Hematopoietic multipotent progenitor cell treated with erythropoietin and hydrocortisone succinate and interleukin-3 and kit ligand, for 6 days (in vitro differentiated cells): Measurements from ENCODE around the gene DUSP1.

Experiments used
- DNase-seq: peaks from one replicate; pipeline ENCODE4 v3.0.0-alpha.2; 2015

DUSP1 gene

DNA sequence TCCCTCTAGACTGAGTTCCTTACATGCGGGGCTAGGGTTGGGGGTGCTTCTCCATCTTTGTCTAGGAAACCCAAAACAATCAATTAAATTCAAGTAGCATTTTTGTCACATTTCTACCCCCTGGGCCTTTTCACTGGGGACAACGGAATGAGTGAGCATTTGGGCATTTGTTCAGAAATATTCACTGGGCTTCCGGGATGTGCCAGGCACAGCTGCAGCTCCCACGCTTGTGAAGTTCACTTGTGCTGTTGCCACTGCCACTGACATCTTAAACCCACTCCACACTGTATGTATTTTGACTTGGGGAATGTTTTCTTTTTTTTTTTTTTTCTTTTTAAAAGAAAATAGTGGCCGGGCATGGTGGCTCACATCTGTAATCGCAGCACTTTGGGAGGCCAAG is 31.6 kb downstream of the DUSP1 start:
- no peak for DNase-seq

DNA sequence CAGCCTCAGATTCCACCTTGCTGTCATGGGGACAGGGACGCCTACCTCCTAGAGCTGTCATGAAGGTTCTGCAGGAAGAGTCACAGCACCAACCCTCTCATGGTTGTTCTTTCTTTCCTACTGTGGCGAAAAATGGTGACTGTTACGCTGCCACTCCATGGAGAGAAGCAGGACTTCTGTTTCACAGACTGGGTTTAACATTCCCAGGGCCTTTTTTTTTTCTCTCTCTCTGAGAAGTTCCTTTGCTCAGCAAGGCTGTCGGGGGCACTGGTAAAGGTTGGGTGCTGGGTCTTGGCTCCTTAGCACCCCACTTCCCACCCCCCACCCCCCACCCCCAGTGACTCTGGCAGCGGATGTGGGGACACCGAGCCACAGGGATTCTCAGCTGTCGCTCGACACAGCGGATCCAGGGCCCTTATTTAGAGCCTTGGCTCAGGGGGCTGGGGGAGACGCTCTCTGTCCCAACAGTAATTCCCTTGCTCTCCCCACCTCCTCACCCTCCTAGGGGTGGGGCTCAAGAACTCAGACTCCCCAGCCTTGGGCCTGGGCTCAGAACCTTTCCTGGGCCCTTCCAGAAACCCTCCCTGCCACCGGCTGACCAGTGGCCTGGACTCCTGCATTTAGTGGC is 34.4 kb downstream of the DUSP1 start:
- no peak for DNase-seq

DNA sequence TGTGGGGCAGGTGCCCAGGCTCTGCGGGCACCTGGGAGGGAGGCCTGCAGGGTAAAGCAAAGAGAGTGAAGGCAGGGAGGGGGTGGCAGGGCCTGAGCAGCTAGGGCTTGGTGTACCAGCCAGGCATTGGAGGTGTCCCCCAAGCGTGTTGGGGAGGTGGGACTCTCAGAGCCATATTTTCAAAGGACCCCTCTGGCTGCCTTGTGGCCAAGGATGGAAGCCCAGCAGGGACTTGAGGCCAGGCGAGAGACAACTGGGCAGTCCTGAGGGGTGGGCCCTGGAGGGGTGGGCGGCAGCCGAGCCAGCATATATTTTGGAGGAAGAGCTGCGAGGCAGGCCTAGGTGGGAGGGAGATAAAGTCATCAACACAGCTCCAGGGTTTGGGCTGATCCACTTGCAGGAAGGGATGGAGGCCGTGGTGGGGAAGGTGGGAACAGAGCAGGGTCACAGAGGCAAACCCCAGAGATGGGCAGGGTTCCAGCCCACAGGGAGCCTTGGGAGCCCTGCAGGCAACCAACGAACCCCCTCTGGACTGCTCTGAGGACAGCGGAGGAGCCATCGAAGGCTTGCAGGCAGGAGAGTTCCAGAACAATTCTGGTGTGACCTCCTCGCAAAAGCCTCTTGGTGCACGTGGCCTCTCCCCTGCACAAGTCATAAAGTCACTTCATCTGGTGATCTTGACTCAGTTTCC is 35.7 kb downstream of the DUSP1 start:
- DNase-seq, result no peak

DNA sequence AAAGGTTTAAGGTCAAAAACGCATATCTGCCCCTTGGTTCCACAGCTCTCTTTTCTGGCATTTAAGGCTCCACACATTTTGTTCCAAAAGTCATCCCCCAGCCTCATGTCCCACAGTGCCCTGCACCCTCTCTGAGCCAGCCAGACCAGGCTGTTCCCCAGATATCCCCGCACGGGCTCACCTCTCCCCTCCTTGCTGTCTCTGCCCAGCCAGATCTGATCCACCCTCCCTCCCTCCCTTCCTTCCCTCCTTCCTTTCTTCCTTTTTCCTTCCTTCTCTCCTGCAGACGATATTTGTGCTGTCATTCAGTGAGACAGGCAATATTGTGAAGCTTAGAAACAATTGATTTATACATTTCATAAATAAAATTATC is 37.0 kb downstream of the DUSP1 start:
- no peak for DNase-seq

DNA sequence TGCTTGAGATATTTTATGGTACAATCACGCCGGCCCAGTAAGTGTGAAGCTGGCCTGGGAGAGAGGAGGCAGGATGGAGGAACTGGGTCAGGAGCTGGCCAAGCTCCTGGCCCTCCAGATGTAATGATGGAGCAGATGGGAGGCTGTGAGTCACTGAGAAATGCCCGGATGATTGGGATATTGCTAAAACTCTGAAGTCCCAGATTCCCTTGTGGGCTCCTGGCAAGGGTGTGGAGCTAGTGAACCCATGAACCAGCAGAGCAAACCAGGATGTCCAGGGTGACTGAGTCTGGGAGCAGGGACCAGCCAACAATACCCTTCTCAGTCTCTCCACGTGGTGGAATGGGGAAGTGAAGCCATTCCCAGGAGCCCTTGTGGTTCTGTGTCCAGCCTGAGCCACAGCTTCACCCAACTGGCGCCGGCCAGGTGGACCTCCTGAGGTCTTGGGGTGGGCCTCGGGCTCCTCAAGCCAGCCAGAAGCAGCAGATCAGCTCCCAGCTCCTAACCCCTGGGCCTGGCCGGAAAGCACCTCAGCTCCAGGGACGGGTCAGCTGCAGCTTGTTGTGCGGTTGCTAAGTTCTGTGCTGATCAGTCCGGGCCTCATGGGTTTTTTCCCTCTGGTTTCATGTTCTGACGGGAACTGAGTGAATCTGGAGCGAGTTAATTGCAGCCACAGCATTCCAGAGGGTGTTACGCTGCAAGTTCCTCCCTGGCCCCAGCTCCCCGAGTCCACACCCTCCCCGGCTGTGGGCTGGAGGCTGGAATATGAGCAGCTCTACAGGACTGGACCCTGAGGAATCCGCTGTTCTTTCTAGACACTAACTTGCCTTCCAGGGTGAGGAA is 37.6 kb downstream of the DUSP1 start:
- DNase-seq, result no peak

DNA sequence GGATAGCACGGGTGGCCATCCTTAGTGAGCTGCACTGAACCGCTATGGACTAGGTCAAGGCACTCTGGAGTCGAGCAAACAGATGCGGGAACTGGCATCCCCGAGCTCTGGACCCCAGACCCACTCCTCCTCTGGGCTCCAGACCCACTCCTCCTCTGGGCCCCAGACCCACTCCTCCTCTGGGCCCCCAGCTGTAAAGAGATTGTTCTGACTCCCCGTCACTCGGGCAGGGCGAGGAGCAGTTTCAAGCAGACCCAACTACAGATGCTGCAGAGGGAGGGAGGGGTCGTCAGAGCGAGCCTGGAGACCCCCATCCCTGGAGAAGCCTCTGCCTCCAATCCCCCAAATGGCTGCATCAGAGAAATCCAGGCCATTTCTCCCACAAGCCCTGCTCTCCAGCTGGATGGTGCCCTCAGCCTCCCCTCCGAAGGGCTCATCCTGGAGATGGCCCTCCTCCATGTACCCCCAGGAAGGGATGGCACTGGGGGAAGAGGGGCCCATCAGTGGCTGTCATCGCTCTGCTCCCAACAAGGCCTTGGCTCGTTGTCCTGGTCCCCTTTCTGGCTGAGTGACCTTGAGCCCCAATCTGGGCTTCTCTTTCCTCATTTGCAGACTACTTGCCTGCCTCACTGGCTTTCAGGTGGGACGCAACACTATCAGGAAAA is 38.7 kb downstream of the DUSP1 start:
- no peak for DNase-seq

DNA sequence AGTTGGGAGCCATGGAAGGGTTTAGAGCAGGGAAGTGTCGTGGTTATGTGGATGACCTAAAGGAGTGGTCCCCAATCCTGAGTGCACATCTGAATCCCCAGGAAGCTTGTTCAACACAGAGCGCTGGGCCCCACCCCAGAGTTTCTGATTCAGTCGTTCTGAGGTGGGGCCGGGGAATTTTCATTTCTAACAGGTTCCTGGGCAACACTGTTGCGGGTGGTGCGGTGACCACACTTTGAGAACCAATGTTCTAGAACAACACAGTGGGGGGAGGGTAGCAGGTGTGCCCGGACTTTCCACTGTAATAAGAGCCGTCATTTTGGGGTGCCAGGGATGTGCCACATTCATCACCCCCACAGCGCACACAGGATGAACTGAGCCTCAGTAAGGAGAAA is 39.3 kb downstream of the DUSP1 start:
- no peak for DNase-seq

DNA sequence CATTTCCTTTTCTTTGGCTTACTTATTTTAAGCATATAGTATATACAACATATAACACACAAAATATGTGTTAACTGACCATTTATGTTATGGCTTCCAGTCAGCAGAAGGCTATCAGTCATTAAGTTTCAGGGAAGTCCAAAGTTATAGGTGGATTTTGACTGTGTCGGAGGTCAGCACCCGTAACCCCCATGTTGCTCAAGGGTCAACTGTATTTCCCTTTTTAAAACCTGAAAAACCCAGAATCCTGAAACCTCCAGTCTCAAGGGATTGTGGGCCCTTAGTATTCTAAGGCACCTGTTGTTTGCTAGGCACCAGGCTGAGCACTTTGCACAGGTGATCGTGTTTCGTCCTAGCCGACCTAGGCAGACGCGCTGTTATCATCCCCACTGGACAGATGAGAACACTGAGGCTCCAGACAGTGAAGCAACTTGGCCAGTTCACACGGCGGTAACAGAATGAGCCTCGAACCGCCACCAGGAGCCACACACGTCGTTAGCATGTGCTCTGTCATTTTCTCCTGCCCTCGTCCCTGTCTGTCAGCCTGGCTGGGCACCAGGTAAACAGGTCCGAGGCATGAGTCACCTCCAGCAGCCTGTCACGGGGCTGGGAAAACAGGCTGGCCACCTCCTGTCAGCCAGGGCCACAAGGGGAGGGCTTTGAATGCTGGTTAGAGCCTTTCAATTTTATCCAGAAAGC is 39.9 kb downstream of the DUSP1 start:
- no peak for DNase-seq

DNA sequence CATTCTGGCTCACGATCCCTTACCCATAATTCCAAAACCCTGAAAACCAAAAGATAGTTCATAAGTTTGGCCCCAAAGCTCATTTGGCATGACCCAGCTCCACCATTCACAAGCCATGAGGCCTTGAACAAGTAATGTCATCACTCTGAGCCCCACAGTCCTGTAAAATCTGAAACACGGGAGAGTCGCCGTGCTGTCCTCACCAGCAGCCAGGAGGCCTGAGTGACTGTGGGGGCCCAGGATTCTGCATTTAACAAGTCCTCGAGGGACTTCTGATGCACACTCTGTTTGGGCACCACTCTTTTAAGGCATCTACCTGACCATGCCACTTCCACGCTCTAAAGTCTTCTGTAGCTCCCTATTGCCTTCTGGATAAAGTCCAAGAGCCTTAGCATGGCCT is 40.8 kb downstream of the DUSP1 start:
- no peak for DNase-seq

DNA sequence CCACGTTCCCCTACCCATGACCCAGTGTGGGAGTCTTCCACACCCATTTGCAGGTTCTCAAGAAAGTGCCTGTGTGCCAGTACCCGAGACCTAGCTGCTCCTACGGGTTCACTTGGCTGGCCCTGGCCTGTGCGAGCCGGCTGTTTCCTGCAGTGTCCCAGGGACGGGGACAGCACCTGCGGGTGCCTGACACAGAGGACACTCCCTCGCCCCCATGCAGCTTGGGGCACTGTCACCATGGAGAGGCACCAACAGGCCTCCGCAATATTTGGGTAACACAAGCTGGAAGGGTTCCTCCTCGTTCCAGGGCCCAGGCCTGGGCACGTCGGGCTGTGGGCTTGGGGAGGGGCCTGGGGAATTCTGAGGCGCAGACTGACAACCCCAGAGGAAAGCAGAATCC is 41.4 kb downstream of the DUSP1 start:
- no peak for DNase-seq

DNA sequence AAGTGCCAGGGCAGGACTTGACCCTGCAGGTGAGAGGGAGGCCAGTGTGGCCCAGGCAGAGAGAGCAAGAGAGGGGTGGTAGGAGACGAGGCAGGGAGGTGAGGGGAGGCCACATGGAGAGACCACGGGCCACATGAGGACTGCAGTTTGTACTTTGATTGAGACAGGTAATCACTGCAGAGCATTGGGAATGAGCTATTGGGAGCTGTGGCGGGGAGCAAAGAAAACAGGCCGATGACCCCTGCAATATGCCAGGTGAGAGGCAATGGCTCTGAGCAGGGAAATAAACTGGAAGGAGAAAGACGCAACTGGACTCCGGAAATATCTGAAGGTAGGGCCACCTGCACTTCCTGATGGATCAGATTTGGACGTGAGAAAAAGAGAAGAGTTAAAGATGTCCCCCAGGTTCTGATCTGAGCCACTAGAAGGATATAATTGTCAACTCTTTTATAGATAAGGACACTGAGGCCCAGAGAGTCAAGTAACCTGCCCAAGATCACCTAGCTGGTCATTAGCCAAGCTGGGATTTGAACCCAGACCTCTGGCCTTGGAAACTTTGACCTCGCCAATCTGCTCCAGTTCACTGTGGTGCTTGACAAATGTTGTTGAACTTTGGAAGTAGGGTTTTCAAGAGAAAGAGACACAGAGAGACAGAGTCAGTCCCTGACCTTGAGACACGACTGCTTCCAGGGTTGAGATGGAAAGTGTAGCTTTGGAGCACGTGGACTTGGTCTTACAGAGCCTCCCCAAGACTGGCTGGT is 42.3 kb downstream of the DUSP1 start:
- no peak for DNase-seq

DNA sequence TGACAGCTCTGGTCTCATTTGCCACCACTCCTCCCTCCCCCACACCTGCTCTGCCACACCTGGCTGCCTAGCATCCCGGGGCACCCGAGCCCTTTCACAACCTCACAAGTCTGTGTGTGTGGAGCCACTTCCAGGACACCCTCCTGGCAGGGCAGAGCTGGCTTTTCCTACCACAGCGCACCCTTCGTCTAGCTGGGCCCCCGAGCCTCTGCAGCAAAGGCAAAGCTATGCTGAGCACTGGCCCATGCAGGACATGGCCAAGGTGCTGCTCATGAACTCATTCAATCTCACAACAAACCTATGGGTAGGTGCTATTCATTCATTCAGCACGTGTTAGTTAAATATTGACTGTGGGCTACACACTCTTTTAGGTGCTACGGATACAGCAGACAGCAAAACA is 43.4 kb downstream of the DUSP1 start:
- DNase-seq, result no peak

DNA sequence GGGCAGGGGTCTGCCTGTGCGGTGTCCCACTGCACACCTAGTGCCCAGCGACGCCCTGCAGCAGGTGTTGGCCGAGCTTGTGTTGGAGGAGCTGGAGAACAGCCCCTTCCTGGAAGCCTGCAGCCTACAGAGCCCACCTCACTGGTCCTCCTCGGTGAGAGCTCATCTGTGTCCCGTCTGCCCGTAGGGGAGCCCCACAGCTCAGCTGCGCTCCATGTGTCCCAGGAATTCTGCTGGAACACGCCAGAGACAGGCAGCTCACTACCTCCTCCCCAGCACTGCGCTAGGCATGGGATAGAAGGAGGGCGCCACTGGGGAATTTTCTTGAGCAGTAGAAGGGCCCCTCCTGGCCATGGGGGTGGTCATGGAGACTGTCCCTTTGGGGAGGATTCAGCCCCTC is 44.0 kb downstream of the DUSP1 start:
- DNase-seq, result no peak

DNA sequence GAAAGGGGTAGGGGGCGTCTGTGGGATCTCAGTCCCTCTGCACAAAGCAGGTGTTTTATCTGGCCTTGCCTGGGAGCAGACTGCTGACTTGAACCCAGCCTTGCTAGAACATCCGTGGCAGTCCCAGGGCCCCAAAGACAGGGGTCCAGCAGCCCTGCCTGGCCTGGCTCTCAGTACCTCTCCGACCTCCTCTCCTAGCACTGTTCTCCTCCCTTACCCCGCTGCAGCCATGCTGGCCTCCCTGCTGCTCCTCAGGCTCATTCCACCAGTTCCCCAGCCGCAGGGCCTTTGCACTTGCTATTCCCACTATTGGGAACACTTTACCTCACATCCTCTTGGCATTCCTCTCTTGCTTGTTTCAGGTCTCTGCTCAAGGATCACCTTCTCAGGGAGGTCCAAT is 45.2 kb downstream of the DUSP1 start:
- DNase-seq, result no peak

DNA sequence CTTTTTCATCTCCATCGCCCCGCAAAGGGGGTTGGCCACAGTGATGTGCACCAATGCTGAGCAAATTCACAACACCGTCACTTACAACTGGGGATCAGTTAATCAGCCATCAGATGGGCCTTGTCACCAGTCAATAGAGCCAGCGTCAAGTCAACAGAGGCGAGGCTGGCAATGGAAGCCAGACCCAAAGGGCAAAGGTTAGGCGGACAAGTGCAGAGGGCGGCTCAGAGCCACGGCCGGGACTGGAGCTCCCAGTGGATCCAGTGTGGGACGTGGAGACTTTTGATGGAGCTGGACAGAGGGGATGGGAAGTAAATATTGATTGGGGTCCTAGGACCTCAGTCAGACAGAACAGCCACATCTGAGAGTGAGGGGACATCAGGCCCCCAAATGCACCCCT is 45.7 kb downstream of the DUSP1 start:
- DNase-seq, result no peak

DNA sequence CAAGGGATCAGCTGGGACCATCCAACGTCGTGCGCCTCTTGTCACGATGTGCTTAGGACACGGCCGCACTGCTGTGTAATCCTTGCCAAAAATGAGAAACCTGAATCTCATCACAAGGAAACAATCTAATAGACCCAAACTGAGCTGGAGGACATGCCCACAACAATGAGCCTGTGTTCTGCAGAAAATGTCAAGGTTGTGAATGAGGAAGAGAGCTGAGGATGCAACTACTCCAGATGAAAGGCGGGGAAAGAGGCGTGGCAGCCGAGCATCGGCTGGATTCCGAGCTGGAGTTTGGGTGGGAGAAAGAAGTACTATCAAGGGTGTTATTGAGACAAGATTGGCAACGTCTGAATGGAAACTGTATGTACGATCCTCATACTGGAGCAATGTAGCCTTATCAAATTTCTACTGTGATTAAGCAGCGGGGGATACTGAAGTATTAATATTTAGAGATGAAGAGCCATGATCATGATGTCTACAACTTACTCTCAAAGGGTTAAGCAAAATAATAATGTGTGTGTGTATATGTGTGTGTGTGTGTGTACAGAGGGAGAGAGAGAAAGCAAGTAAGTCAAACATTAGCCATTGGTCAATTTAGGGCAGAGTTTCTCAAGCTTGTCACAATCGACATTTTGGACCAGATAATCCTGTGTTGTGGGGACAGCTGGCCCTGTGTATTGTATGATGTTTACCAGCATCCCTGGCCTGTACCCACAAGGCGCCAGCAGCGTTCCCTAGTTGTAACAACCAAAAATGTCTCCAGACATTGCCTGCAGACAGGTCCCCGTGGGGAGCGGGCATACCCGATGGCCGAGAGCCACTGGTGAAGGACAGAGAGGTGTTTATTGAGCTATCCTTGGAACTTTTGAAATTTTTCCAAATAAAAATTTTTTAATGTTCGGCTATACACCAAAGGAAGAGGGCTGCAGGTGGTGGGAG is 46.5 kb downstream of the DUSP1 start:
- no peak for DNase-seq

DNA sequence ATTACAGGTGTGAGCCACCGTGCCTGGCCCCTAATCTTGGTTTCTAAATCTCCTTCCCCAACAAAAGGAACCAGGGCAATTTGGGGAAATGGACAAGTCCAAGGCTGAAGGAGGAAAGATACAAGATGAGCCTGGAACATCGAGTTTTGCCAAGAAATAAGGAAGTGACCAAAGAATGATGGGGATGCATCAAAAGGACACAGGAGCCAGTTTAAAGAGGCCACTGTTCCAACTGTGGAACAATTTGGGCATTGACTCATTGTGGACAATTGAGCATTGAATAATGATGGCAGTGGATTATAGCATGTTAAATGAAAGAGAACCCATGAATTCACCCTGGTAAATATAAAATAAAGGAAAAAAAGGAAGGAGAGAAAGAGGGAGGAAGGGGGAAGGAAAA is 47.5 kb downstream of the DUSP1 start:
- DNase-seq, result no peak

DNA sequence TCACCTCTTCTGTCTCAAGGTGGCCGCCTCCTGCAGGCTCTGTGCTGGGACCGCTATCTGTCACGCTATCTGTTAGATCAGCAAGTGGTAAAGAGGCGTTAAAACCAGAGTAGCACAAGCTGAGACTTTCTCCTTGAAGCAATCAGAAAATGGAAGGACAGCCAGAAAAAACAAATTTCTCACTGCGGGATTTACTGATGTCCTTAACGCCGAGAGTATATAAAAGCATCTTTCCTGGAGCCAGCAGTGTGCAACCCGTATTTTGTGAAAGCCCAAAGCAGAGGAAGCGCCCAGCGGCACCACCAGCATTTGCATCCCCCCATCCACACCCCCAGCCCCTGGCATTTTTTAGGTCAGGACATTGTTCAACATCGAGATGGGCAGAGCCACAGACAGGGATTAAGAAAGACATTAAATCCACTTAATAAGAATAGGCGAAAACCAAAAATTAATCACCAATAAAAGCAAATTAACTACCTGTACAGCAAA is 48.6 kb downstream of the DUSP1 start:
- DNase-seq, result no peak

DNA sequence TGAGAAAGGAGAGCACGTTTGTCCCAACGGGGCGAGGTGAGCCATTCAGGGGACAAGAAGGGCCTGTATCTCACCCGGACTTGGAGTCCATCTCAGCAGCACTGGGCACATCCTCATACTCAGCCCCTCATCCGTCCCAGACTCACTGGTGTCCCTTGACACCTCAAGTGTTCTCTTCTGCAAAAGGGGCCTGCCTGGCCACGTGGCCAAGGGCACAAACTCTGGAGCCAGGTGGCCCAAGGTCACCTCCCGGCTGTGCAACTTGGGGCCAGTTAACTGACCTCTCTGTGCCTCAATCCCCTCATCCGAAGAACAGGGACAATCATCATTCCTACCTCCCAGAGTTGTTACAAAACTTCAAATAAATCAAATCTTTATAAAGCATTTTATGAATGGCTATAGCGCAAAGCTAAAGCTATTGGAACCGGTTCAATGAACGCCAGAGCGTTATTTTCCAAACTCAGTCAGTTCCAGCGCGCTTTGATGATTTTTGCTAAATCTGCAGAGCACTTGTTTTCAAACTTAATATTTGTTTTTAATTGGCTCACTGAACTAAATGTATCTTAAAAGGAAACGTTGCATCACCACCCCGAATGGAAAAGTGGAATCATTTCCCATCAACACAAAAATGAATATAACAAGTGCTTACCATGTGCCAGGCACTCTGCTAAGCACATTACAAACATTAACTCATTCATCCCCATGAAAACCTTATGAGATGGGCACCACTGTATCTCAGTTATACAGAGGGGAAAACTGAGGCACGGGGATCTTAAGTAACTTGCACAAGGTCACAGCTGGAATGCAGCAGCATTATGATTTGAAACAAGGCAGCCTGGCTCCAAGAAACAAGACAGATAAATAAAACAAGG is 49.3 kb downstream of the DUSP1 start:
- no peak for DNase-seq

DNA sequence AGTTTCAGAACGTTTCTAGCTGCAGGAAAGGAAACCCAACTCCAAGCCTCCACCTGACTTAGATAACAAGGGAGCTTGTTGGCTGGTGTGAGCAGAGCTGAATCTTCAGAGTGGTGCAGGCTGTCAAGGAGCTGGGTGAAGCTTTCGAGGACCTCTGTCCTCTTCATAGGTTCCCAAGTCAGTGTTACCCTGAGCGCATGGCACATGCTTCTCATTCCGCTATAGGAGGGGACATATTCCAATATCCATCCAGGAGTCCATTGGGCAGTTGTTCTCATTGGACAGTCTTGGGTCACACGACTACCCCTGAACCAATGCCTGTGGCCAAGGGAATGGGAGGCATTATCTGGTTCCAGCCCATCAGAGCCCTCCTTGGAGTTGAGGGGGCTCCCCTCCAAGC is 50.3 kb downstream of the DUSP1 start:
- DNase-seq, result no peak
